Eye (tissue), 1 donor: ENCODE measurements around the gene ALOX15B.

ENCODE experiments used
- DNase-seq: peaks from one replicate; pipeline ENCODE4 v3.0.0-alpha.2; 2015

Gene ALOX15B, protein sequence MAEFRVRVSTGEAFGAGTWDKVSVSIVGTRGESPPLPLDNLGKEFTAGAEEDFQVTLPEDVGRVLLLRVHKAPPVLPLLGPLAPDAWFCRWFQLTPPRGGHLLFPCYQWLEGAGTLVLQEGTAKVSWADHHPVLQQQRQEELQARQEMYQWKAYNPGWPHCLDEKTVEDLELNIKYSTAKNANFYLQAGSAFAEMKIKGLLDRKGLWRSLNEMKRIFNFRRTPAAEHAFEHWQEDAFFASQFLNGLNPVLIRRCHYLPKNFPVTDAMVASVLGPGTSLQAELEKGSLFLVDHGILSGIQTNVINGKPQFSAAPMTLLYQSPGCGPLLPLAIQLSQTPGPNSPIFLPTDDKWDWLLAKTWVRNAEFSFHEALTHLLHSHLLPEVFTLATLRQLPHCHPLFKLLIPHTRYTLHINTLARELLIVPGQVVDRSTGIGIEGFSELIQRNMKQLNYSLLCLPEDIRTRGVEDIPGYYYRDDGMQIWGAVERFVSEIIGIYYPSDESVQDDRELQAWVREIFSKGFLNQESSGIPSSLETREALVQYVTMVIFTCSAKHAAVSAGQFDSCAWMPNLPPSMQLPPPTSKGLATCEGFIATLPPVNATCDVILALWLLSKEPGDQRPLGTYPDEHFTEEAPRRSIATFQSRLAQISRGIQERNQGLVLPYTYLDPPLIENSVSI

DNA sequence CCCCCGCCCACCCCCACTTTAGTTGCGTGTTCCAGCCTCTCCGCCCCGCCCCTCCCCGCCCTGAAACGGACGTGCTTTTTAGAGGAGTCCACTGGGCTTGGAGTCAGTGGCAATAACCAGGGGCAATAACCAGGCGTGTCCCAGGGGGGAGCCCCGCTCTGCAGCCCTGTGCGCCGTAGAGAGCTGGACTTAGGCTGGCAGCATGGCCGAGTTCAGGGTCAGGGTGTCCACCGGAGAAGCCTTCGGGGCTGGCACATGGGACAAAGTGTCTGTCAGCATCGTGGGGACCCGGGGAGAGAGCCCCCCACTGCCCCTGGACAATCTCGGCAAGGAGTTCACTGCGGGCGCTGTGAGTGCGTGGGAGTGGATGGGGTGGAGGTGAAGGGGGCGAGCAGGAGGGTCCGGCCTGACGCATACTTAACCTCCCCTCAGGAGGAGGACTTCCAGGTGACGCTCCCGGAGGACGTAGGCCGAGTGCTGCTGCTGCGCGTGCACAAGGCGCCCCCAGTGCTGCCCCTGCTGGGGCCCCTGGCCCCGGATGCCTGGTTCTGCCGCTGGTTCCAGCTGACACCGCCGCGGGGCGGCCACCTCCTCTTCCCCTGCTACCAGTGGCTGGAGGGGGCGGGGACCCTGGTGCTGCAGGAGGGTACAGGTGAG, at the start of gene ALOX15B:
Gene ALOX15B, plus strand, starts transcription at position 106 of the 657 bp plus-strand sequence. Its CDS starts 97 bp downstream, at position 203.
- peak; percentile 22 for DNase-seq

DNA sequence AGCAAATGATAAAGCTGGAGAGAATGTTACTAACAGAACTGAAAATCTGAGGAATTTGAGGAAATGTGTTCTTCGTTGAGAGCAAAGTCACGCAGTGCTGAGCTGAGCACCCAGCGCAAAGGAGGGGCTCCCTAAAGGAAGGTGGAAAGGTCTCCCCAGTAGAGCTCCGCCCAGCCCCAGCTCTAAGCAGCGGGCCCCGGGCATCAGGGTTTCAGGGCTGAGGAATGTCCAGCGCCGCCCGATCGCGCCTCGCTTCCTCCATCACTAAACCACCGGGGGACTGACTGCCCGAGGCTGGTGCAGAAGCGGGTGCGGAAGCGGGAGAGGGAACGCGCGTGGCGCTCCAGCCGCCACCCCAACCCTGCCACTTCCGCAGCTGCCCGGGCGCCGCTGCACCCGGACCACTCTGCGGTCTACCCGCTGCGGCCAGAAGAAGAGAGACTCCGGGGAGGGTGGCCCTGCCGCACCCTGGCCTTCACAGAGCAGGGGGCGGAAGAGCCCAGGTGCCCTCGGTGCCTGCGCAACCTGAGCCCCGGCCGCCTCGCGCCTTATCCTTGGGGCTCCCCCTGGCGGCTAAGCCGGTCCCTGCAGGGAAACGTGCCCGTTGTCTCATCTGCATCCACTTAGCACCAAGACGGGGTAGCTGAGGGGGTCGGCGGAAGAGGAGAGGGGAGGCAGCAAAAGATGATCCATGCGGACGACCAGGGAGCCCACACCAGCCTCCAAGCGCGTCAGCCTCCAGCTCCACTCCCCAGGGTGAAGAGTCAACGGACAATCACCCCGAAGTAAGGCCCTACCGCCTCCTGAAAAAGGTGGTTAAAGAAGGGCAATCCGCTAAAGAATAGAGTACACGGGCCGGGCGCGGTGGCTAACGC, 48.8 kb upstream of the ALOX15B start:
- DNase-seq = peak; percentile 96

DNA sequence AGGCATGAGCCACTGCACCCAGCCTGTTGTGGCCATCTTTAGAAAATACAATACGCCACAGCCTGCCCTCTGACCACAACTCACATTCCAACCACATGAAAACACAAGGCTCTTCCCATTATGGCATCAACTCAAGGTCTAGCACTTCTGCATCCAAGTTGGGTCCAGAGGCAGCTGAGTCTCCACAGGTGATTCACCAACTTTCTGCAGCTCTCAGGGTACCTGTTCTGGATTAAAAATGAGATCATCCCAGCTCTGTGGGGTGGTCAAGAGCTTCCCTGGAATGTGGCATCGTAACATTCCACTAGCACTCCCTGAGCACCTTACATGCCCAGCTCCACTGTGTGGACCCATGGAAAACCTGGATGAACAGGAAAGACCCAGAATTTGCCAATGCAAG, 46.3 kb upstream of the ALOX15B start:
- DNase-seq = no peak

DNA sequence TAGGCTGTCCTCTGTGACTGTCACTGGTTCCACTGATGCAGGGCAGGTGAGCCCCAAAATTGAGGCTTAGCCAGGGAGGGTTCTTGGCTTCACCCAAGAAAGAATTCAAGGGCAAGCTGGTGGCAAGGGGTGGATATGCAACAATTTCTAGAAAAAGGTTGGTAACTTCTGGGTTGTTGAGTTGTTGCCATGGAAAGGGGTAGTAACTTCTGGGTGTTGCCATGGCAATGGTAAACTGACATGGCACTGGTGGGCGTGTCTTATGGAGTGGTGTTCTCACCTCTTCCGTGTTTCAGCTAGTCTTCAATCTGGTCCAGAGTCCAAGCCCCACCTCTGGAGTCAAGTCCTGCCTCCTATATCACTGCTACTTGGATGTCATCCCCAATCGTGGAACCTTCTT, 45.9 kb upstream of the ALOX15B start:
- no peak for DNase-seq

DNA sequence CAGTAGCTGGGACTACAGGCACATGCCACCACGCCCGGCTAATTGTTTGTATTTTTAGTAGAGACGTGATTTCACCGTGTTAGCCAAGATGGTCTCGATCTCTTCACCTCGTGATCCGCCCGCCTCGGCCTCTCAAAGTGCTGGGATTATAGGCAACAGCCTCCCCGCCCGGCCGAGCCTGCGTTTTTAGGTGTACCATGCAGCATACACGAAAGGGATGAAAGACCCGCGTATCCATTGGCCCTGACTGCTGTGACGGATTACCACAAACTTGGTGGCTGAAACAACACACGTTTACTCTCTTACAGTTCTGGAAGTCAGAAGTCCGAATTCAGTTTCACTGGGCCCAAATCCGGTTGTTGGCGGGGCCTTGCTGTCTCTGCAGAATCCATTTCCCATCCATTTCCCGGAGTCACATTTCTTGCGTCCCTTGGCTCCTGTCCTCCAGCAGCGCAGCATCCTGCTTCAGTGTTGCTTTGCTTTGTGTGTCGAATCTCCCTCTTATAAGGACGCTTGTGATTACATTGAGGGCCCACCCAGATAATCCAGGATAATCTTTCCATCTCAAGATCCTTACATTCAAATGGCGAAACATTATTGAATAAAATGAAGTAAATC, 44.8 kb upstream of the ALOX15B start:
- no peak for DNase-seq

DNA sequence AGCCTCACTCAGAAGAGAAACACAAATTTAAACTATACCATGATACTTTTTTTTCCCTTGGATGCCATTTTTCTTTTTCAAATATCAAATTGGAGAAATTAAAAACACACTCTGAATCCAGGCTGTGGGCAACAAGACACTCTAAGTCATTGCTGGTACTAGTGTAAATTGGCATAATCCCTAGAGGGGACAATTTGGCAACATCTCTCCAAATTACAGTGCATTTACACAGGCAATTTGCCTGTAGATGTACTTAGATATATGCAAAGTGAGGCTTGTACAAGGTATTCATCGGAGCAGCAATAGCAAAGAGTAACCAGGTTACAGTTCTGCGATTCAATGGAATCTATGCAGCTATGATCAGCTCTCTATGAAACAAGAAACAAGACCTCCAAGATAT, 43.1 kb upstream of the ALOX15B start:
- DNase-seq = no peak

DNA sequence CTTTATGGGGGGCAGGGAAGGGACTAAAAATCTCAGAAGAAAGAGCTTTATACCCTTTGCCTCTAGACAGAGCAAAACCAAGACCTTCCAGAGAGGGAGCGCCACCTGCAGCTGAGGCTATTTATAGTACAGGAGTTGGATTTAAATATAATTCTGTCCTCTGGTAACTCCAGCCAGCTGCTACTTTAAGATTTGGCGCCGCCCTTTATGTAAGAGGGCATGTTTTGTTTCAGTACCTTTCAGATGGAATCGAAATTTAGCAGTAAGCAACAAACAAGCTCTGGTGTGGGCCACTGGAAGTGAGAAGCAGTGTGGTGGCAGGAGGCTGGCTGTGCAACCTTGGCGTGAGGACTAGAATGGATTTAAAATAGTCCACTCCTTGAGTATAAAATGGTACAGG, 41.7 kb upstream of the ALOX15B start:
- no peak for DNase-seq

DNA sequence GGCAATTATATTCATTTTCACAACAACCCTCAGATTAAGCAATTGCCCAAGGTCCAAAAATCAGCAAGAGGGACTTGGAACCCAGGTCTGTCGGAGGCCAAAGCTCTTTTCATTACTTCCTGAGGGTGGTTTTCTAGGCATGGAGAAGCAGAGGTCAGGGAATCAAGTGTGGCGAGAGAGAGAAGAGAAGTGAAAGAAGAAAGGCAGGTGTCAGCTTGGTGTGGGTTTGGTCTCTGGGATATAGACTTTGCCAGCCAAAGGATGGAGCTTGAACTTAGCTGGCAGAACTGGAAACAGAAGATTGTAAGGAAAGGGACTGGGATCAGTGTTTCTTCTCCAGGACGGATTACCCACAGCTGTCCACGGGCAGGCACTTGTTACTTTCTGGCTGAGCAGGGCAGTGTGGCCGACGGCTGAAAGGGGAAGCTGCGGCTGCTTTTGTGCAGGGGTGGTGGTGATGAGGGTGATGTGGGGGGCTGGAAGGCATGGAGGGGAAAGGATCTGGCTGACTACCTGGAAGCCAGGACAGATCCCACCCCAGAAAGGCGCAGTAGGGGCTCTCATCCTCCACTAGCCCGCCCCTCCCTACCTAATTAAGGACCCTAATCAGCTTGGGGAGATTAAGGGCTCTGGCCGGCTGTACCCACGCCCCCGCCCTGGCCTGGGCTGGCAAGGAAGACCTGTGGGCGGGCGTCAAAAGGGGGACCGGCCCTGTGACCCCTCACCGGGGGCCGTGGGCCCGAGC, 36.7 kb upstream of the ALOX15B start, which contains the start of gene GUCY2D:
Gene GUCY2D, plus strand, starts transcription at position 640 of the 745 bp plus-strand sequence. CDS start 433 bp downstream, outside the sequence.
- peak; percentile 38 for DNase-seq

DNA sequence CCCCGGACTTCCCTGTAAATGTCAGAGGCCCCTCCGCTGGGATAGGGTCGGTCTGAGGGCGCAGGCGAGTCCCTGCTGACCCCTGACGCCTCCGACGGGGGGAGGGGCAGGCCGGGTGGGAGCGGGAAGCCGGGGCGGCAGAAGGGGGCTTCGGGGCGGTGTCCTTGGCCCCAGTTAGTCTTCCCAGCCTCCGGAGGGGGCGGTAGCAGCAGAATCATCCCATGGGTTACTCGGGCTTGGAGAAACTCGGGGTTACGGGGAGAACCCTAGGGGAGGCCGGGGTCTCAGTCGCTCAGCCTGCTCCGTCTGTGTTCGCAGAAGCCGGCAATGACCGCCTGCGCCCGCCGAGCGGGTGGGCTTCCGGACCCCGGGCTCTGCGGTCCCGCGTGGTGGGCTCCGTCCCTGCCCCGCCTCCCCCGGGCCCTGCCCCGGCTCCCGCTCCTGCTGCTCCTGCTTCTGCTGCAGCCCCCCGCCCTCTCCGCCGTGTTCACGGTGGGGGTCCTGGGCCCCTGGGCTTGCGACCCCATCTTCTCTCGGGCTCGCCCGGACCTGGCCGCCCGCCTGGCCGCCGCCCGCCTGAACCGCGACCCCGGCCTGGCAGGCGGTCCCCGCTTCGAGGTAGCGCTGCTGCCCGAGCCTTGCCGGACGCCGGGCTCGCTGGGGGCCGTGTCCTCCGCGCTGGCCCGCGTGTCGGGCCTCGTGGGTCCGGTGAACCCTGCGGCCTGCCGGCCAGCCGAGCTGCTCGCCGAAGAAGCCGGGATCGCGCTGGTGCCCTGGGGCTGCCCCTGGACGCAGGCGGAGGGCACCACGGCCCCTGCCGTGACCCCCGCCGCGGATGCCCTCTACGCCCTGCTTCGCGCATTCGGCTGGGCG, 35.9 kb upstream of the ALOX15B start:
- DNase-seq = peak; percentile 33

DNA sequence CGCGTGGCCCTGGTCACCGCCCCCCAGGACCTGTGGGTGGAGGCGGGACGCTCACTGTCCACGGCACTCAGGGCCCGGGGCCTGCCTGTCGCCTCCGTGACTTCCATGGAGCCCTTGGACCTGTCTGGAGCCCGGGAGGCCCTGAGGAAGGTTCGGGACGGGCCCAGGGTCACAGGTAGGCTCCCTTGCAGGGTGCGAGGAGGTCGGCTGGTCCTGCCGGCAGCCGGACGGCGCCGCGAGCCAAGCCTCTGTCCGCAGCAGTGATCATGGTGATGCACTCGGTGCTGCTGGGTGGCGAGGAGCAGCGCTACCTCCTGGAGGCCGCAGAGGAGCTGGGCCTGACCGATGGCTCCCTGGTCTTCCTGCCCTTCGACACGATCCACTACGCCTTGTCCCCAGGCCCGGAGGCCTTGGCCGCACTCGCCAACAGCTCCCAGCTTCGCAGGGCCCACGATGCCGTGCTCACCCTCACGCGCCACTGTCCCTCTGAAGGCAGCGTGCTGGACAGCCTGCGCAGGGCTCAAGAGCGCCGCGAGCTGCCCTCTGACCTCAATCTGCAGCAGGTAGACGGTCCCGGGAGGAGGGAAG, 35.2 kb upstream of the ALOX15B start:
- DNase-seq = no peak

DNA sequence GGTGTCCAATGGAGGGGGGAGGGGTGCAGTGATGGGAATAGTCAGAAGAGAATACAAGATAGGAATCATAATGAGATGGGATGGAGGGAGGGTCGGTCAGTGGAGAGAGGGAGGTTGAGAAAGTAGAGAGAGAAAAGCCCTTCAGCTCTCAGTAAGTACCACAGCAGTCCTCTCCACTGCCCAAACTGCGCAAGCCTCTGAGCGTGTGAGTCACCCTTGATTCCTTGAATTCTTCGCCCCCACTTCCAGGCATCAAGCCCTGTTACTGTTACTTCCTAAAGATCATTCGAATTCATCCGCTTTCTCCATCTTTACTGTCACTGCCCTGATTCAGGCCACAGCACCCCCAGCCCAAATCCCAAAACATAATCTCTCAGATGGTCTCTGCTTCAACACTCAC, 34.0 kb upstream of the ALOX15B start:
- no peak for DNase-seq

DNA sequence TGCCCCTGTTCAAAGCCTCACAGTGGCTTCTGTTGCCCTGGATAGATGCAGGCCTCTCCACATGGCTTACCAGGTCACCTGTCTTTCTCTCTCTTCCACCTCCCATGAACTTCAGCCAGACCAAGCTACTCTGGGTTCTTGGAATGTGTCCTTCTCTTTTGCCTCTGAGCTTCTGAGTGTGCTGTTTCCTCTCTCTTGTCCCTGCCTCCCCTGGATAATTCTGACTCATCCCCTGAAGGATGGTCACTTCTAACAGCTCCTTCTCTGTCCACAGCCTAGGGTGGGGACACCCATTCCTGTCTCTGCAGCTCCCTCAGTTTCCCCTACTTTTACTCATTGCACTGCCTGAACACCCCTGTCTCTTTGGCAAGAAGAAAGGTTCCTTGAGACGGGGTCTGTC, 33.5 kb upstream of the ALOX15B start:
- no peak for DNase-seq

DNA sequence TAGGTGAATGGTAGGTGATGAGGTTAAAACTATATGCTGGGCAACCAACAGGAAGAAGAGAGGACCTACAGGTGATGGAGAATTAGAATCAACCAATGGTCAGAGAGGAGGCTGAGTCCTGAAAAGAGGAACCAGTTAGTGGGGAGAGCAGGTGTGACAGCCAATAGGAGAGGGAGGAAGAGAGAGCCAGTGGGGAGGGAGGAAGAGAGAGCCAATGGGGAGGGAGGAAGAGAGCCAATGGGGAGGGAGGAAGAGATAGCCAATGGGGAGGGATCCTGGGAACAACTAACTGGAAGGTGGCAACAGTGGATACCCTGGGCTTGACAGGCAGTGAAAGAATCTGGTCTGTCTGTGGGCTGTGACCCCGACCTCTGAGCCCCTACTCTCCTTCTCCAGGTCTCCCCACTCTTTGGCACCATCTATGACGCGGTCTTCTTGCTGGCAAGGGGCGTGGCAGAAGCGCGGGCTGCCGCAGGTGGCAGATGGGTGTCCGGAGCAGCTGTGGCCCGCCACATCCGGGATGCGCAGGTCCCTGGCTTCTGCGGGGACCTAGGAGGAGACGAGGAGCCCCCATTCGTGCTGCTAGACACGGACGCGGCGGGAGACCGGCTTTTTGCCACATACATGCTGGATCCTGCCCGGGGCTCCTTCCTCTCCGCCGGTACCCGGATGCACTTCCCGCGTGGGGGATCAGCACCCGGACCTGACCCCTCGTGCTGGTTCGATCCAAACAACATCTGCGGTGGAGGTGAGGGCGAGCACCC, 32.7 kb upstream of the ALOX15B start:
- no peak for DNase-seq

DNA sequence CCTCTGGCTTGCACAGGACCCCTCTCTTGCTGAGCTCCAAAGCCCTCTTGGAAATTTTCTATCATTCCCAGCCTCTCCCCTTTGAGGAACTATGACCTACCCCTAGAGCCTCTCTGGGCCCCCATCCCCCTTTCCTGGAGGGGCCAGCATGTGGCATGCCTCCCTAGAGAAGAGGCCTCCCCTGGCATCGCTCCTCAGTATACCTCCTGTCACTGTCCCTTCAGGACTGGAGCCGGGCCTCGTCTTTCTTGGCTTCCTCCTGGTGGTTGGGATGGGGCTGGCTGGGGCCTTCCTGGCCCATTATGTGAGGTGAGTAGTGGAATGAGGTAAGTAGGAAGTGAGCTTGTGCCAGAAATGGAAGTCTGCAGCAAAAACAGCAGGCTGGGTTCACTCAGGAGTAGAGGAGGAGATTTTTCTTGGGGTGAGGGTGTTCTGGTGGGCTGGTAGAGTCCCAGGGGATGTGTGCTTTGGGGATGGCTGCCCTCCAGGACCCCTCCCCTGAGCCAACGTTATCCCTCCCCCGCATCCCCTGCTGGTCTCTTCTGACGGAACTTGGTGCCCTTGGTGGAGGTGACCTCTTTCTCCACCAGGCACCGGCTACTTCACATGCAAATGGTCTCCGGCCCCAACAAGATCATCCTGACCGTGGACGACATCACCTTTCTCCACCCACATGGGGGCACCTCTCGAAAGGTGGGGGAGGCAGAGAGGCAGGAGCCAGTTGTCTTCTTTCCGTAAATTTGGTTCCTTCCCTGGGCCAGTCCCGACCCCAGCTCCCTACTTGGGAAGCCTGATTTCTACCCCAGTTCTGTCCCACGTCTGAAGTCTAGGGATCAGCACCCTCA, 31.8 kb upstream of the ALOX15B start:
- DNase-seq = no peak

DNA sequence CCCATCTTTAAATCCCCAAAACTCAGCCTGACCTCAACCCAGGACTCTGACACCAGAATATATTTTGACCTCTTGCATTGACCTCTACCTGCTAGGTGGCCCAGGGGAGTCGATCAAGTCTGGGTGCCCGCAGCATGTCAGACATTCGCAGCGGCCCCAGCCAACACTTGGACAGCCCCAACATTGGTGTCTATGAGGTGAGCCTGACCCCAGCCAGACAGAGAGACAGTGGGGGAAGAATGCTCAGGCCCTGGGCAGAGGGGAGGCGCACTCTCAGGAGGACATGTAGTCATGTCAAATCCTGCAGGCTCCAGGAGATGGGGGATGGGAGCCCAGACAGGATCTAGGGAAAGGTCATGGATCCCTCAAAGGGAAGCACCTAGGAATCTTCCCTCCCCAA, 31.0 kb upstream of the ALOX15B start:
- DNase-seq = no peak

DNA sequence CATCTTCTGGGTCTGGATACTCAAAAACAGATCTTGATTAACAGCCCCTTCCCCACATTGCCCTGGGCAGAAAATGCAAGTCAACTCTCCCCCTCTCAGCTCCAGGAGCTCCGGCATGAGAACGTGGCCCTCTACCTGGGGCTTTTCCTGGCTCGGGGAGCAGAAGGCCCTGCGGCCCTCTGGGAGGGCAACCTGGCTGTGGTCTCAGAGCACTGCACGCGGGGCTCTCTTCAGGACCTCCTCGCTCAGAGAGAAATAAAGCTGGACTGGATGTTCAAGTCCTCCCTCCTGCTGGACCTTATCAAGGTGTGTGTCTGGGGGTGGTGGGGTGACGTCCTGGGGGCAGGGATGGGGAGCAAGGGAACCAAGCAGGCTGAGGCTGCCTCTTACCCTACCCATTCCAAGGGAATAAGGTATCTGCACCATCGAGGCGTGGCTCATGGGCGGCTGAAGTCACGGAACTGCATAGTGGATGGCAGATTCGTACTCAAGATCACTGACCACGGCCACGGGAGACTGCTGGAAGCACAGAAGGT, 26.7 kb upstream of the ALOX15B start:
- no peak for DNase-seq

DNA sequence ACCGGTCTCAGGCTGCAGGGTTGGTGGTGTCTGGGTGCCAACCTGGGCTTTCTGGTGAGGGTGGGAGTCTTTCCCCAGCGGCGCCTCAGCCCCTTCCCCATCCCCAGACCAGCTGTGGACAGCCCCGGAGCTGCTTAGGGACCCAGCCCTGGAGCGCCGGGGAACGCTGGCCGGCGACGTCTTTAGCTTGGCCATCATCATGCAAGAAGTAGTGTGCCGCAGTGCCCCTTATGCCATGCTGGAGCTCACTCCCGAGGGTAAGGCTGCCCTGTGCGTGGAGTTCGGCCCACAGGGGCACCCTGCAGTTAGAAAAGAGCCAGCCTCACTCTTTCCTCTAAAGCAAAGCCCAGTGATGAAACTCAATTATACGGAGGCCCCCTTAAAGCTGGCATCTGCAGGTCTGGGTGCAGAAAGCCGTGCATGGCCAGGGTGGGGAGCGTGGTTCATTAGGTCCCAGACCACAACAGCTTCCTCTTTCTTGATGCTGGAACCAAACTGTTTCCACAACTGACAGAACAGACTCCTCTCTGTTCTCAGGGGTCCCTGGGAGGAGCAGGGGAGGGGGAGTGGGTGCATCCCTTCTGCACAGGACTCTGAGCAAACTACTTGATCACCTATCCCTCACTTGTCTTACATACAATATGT, 25.7 kb upstream of the ALOX15B start:
- DNase-seq = no peak
